A172 (cell line): Measurements from ENCODE around the gene BBS5. TPM values are rescaled to one million over a fixed set of nuclear protein-coding genes. Genes with fewer than 3 reads are reported as not detected.

ENCODE experiments used
- DNase-seq: peaks from one replicate; pipeline ENCODE4 v3.0.0-alpha.2; 2015; ENCODE audit warnings: low spot score
- total RNA-seq: library from RNA; depleted of rRNA; stranded (reverse); fragments of >200 nt; shearing (Covaris generic); gene quantifications from 2 replicates; pipeline ENCODE4 v1.2.3, GENCODE V29; 2014; rRNA removed

BBS5 gene
- total RNA-seq, 1 experiment from 2014 or later = 1.7 TPM

DNA sequence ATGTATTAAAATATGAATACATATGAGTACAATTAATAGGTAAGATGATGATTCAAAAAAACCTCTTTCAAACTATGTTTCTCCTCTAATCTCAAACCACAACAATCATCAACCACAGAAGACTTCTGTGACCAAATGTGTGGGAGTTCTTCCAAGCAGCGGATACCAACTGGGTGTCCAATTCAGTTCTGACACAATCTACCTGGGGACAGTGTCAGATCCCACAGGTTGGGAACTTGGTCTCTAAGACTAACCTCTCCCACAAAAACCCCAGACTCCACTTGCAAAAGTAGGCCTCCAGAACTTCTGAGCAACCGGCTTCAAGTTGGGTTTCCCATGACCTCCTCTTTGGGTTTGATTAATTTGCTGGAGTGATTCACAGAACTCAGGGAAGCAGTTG, 67.5 kb downstream of the BBS5 start:
- no peak for DNase-seq

Other genes with a start within 250 kb of the BBS5 start
- gene LRP2, start 117.0 kb upstream of the BBS5 start, total RNA-seq = not detected in 2 replicates
- 0.19 TPM in 1 of 2 replicates, not detected in the other for gene KLHL41, start 30.2 kb downstream of the BBS5 start, total RNA-seq
- 37.3 and 40.4 TPM in 2 replicates for gene FASTKD1, start 94.4 kb downstream of the BBS5 start, total RNA-seq
- gene PPIG, start 104.9 kb downstream of the BBS5 start, total RNA-seq = 30.4 and 48.6 TPM in 2 replicates
- not detected in 2 replicates for gene CFAP210, start 214.9 kb downstream of the BBS5 start, total RNA-seq
- 12.6 and 13.5 TPM in 2 replicates for gene PHOSPHO2, start 215.0 kb downstream of the BBS5 start, total RNA-seq